ENCODE data around the gene GJA1.

DNA sequence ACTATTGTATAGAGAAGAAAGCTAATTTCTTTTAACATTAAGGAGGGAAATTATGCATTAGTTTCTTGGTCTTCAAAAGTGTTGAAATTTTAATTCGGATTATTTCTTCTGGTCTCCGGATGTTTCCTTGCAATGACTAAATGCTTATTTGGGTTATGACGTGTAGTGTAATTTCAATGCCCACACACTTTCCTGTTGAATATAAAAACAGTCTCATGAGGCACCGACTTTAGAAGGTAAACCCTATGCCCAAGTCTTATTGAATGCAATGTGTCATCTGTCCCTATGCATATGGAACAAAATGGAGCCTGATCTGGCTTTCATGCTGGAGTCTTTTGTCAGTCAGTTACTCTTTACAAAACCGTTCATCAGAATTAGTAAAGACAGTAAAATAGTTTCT, 17.7 kb downstream of the GJA1 start:
- TF ChIP-seq, protein P1, sequence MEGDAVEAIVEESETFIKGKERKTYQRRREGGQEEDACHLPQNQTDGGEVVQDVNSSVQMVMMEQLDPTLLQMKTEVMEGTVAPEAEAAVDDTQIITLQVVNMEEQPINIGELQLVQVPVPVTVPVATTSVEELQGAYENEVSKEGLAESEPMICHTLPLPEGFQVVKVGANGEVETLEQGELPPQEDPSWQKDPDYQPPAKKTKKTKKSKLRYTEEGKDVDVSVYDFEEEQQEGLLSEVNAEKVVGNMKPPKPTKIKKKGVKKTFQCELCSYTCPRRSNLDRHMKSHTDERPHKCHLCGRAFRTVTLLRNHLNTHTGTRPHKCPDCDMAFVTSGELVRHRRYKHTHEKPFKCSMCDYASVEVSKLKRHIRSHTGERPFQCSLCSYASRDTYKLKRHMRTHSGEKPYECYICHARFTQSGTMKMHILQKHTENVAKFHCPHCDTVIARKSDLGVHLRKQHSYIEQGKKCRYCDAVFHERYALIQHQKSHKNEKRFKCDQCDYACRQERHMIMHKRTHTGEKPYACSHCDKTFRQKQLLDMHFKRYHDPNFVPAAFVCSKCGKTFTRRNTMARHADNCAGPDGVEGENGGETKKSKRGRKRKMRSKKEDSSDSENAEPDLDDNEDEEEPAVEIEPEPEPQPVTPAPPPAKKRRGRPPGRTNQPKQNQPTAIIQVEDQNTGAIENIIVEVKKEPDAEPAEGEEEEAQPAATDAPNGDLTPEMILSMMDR (IDR thresholded peaks at IDR 0.05) = no peak
- no peak for TF ChIP-seq POLR2A (IDR thresholded peaks at IDR 0.05)
